PC-9 (cell line): Measurements from ENCODE around the gene SMIM5. TPM values are rescaled to one million over a fixed set of nuclear protein-coding genes. Genes with fewer than 3 reads are reported as not detected.

Experiments
- BruUV-seq: library from RNA; stranded (reverse); fragments of 400-500 nt; replicated peaks from 2 replicates; lab custom pipeline; 2021; lab: Mats Ljungman, UMichigan
- CTCF ChIA-PET: fragments of 300-600 bp; sonication (Branson Sonifier 250); formaldehyde crosslinking; loops from one replicate; lab custom pipeline; 2022; ENCODE audit warnings: antibody characterized with exemption; lab: Charles Lee
- POLR2A ChIA-PET: fragments of 300-600 bp; sonication (Branson Sonifier 250); formaldehyde crosslinking; loops from one replicate; lab custom pipeline; 2022; ENCODE audit warnings: antibody characterized with exemption; ENCODE audit not compliant: unreplicated experiment; lab: Charles Lee
- DNase-seq, 2 experiments: peaks; one replicate each; pipeline versions ENCODE4 v3.0.0 to v3.0.0-alpha.2; 2015 to 2022; ENCODE audit warnings: mixed read lengths in 1 of 2
- H2AFZ ChIP-seq: fragments of 200-600 bp; sonication (generic); 2 replicates; pipeline ENCODE4 v1.8.1; 2017; ENCODE audit warnings: antibody characterized with exemption
- H3F3A ChIP-seq: fragments of 200-600 bp; sonication (generic); 2 replicates; pipeline ENCODE4 v1.8.1; 2017; ENCODE audit warnings: antibody characterized with exemption, mild to moderate bottlenecking, low read depth; ENCODE audit not compliant: insufficient read depth
- H3K27ac ChIP-seq: fragments of 200-600 bp; sonication (generic); 2 replicates; pipeline ENCODE4 v1.6.1; 2016; ENCODE audit warnings: mixed run types
- H3K27me3 ChIP-seq: fragments of 200-600 bp; sonication (generic); 2 replicates; pipeline ENCODE4 v1.6.1; 2016; ENCODE audit warnings: low read depth, mixed run types; ENCODE audit not compliant: insufficient read depth
- H3K36me3 ChIP-seq: fragments of 200-600 bp; sonication (generic); 2 replicates; pipeline ENCODE4 v1.6.1; 2016; ENCODE audit warnings: low read depth, mixed run types
- H3K4me1 ChIP-seq: fragments of 200-600 bp; sonication (generic); replicated peaks from 2 replicates; pipeline ENCODE4 v1.6.1; 2016; ENCODE audit warnings: mixed run types; ENCODE audit not compliant: insufficient read depth
- H3K4me2 ChIP-seq: fragments of 200-600 bp; sonication (generic); 2 replicates; pipeline ENCODE4 v1.6.1; 2017; ENCODE audit warnings: mixed run types
- H3K4me3 ChIP-seq: fragments of 200-600 bp; sonication (generic); 2 replicates; pipeline ENCODE4 v1.6.1; 2016; ENCODE audit warnings: mixed run types
- H3K79me2 ChIP-seq: fragments of 200-600 bp; sonication (generic); 2 replicates; pipeline ENCODE4 v1.6.1; 2017; ENCODE audit warnings: low read depth, mixed run types
- H3K9me2 ChIP-seq: fragments of 200-600 bp; sonication (generic); 2 replicates; pipeline ENCODE4 v1.8.1; 2017; ENCODE audit warnings: mild to moderate bottlenecking; ENCODE audit not compliant: insufficient read depth
- H3K9me3 ChIP-seq: fragments of 200-600 bp; sonication (generic); 2 replicates; pipeline ENCODE4 v1.8.1; 2016; ENCODE audit warnings: low read depth; ENCODE audit not compliant: insufficient read depth
- H4K20me1 ChIP-seq: fragments of 200-600 bp; sonication (generic); 2 replicates; pipeline ENCODE4 v1.8.1; 2017; ENCODE audit not compliant: insufficient read depth
- EZH2 ChIP-seq: fragments of 200-600 bp; sonication (generic); IDR thresholded peaks from 2 replicates; pipeline ENCODE4 v1.8.0; 2017; ENCODE audit warnings: antibody characterized with exemption, low read depth
- intact Hi-C: fragments of 100-400 bp; cut with micrococcal nuclease; formaldehyde crosslinking; loops from one replicate; pipeline ENCODE4 v1.10.0; 2022; ENCODE audit not compliant: unreplicated experiment
- total RNA-seq: library from RNA; stranded (reverse); gene quantifications from 2 replicates; pipeline ENCODE4 v1.2.3, GENCODE V29; 2021
- TF ChIP-seq, protein P1 (sequence below): fragments of 200-600 bp; sonication (generic); conservative IDR thresholded peaks from 2 replicates; pipeline ENCODE4 v1.6.1; 2017; ENCODE audit warnings: mixed run types, antibody characterized with exemption, mild to moderate bottlenecking, moderate library complexity

SMIM5 gene
- total RNA-seq, 1 experiment from 2014 or later: 0.31 TPM

DNA sequence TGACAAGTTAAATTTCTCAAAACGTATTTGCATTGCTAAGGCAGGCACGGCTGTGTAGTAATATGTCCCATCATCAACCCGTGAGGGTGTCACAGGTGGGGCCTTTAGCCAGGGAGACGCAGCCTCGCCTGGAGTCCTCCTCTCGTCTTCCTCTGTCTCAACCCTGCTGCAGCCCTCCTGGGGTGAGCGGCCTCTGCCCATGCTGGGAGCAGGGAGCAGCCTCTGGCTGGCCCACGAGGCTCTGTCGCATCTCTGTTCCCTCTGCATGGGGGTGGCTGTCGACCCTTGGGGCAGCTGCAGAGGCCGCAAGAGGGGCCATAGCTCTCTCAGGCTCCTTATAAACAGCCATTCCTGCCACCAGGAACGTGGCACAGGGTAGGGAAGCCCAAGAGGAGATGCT, 806 bp upstream of the SMIM5 start:
- intact Hi-C loops: loop anchor here (2.0 to 5.0 kb wide), 2 partner anchors 35 to 116 kb away; partner anchors contain the start of genes RECQL5 and SAP30BP
- no peaks in the 10 kb centered on the region for H3K9me3 ChIP-seq

DNA sequence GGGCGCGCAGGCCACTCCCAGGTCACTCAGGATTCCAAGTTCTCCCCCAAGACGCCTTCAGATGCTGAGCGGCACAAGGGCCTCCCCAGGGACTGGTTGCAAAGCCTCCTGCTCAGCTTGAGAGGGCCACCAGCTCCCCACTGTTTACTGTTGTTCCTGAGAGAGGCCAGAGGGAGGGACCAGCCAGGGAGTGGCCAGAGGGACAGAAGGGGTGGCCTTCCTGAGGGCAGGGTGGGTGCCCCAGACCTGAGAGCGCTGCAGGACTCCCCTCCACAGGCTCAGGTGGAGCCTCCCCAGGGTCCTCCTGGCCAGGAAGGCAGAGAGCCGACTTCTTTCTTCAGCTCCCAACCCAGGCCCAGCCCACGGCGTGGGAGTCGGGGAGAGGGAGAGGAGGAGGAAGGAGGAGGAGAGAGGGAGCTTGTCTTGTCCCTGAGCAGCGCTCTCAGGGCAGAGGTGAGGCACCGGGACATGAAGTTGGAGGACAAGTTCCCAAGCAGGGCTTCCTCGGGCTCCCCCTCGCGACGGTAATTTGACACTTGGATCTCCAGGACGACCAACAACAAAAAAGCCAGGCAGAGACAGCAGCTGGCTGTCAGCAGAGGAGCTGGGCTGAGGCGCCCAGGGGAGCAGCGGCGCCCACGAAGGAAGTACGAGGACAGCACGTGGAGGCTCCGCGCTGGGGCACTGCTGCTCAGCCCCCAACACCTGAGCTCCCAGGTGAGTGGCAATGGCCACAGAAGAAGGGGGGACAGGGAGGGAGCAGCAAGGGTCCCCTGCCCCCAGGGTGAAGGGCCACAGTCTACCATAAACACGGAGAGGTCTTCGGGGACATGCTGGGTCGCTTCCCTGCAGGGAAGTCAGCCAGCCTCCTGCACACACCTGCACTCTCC, 497 bp downstream of the SMIM5 start:
- CTCF ChIA-PET: interaction anchor here (0.5 to 2.5 kb wide), 25 partner anchors 8 to 315 kb away, joined by 3 to 49 read pairs (median 5); partner anchors contain the start of genes RECQL5 and SAP30BP
- no TSS peak for BruUV-seq

More for the DNA sequence above, 806 bp upstream of the SMIM5 start:
- no peak overlapping the region for H3K27ac ChIP-seq
- TF ChIP-seq EZH2: no peak
- TF ChIP-seq, protein P1, sequence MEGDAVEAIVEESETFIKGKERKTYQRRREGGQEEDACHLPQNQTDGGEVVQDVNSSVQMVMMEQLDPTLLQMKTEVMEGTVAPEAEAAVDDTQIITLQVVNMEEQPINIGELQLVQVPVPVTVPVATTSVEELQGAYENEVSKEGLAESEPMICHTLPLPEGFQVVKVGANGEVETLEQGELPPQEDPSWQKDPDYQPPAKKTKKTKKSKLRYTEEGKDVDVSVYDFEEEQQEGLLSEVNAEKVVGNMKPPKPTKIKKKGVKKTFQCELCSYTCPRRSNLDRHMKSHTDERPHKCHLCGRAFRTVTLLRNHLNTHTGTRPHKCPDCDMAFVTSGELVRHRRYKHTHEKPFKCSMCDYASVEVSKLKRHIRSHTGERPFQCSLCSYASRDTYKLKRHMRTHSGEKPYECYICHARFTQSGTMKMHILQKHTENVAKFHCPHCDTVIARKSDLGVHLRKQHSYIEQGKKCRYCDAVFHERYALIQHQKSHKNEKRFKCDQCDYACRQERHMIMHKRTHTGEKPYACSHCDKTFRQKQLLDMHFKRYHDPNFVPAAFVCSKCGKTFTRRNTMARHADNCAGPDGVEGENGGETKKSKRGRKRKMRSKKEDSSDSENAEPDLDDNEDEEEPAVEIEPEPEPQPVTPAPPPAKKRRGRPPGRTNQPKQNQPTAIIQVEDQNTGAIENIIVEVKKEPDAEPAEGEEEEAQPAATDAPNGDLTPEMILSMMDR: no peak
- peaks cover 20% of the 10 kb centered on the region for H3K4me1 ChIP-seq
- no peaks in the 10 kb centered on the region for H3K36me3 ChIP-seq
- no TSS peak for BruUV-seq
- CTCF ChIA-PET: interaction anchor here (0.6 to 2.5 kb wide), 12 partner anchors 10 to 101 kb away, joined by 3 to 49 read pairs (median 8); a partner anchor contains a TSS
- no peak for DNase-seq
- no peaks in the 10 kb centered on the region for H3K27me3 ChIP-seq
- H3F3A ChIP-seq: peaks cover 13% of the 10 kb centered on the region
- no peaks in the 10 kb centered on the region for H3K79me2 ChIP-seq
- H3K4me2 ChIP-seq: peak overlapping the region; percentile 72; the same call in 1 of the 2 replicates
- no peaks in the 10 kb centered on the region for H3K9me2 ChIP-seq
- no peak overlapping the region for H3K4me3 ChIP-seq
- POLR2A ChIA-PET: interaction anchor here (1.3 kb wide), 1 partner anchor 14 kb away, joined by 7 read pairs; a partner anchor contains a TSS
- peaks cover 12% of the 10 kb centered on the region for H4K20me1 ChIP-seq
- H2AFZ ChIP-seq: no peak overlapping the region

DNA sequence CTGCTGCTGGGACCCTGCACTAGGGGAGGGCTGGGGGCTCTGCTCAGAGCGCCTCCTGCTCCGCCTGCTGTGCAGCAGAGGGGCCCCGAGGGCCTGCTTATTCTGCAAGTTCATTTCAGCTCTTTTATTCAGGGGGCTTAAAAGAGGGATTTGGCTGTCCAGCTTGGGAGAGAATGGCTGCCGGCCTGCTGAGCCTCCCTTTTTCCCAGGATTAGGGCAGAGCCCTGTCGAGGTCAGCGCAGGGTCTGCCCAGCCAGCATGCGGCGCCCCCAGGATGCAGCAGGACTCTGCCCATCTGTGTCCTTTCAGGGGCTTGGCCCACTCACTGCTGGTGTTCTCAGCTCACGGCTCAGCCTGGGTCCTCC, 1.1 kb downstream of the SMIM5 start:
- CTCF ChIA-PET: interaction anchor here (0.5 to 2.5 kb wide), 16 partner anchors 9 to 219 kb away, joined by 3 to 49 read pairs (median 6); partner anchors contain the start of genes RECQL5 and SAP30BP
- peaks cover 12% of the 10 kb centered on the region for H4K20me1 ChIP-seq

More for the DNA sequence above, 497 bp downstream of the SMIM5 start:
- Histone ChIP-seq H3K27ac (peak overlapping the region; percentile 38; the same call in 1 of the 2 replicates), H4K20me1 (peaks cover 12% of the 10 kb centered on the region), H3K4me1 (peaks cover 20% of the 10 kb centered on the region), H3F3A (peaks cover 13% of the 10 kb centered on the region), H3K9me2 (no peaks in the 10 kb centered on the region), H3K4me2 (peak overlapping the region; percentile 72), H2AFZ (no peak overlapping the region), H3K27me3 (no peaks in the 10 kb centered on the region), H3K36me3 (no peaks in the 10 kb centered on the region), H3K4me3 (no peak overlapping the region), H3K79me2 (no peaks in the 10 kb centered on the region), H3K9me3 (no peaks in the 10 kb centered on the region)
- POLR2A ChIA-PET: interaction anchor here (0.6 to 1.3 kb wide), 6 partner anchors 12 to 123 kb away, joined by 3 to 9 read pairs (median 4); partner anchors contain the start of genes ITGB4 and RECQL5
- DNase-seq: peak; percentile 89 to 93
- intact Hi-C loops: loop anchor here (1.0 to 5.0 kb wide), 5 partner anchors 21 to 115 kb away; partner anchors contain the start of genes RECQL5 and SAP30BP
- TF ChIP-seq, protein P1: peak; percentile 67
- no peak for TF ChIP-seq EZH2

More for the DNA sequence above, 1.1 kb downstream of the SMIM5 start:
- H3F3A ChIP-seq: peaks cover 13% of the 10 kb centered on the region
- H3K27me3 ChIP-seq: no peaks in the 10 kb centered on the region
- intact Hi-C loops: loop anchor here (5.0 kb wide), 1 partner anchor 33 kb away; the partner anchor contains the start of genes RECQL5 and SAP30BP
- POLR2A ChIA-PET: interaction anchor here (0.6 to 0.7 kb wide), 3 partner anchors 30 to 123 kb away, joined by 3 to 9 read pairs (median 4); partner anchors contain the start of gene RECQL5
- H3K79me2 ChIP-seq: no peaks in the 10 kb centered on the region
- H3K27ac ChIP-seq: no peak overlapping the region
- no peak overlapping the region for H3K4me3 ChIP-seq
- no peaks in the 10 kb centered on the region for H3K9me2 ChIP-seq
- DNase-seq: no peak
- no TSS peak for BruUV-seq
- peaks cover 24% of the 10 kb centered on the region for H3K4me1 ChIP-seq
- H2AFZ ChIP-seq: no peak overlapping the region
- no peak for TF ChIP-seq EZH2
- TF ChIP-seq, protein P1: no peak
- no peaks in the 10 kb centered on the region for H3K9me3 ChIP-seq
- peak overlapping the region; percentile 72 for H3K4me2 ChIP-seq
- no peaks in the 10 kb centered on the region for H3K36me3 ChIP-seq
